ENCODE measurements around the gene CD2. TPM values are rescaled to one million over a fixed set of nuclear protein-coding genes. Genes with fewer than 3 reads are reported as not detected.

Gene CD2
- total RNA-seq, 4 donors from 2014 or later: 0.16 TPM; not detected in 3

DNA sequence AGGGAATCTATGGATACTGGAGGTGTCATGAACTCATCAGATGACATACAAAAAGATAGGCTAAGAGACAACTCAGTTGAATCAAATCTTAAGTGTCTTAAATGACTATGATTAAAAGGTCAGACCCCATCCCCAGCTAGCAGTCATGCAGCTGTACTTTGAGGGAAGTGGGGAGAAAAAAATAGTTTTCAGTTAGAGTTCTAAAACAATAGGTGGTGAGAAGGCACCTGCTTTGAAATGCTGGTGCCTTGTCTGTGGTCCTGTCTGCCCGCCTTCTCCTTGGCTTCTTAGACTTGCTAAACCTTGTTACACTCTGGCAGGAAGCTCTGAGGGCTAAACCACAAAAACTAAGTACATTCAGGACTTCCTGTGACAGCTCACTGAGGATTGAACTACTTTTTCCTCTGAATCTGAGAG lies 15.3 kb downstream of the CD2 start:
- no peak overlapping the region for H3K4me3 ChIP-seq
- ATAC-seq (no peak), DNase-seq (no peak)
- H3K27ac ChIP-seq: no peak overlapping the region
- H3K27me3 ChIP-seq: peaks cover 0 to 3% (median 0%) of the 10 kb centered on the region in 3 donors
- TF ChIP-seq, protein P1, sequence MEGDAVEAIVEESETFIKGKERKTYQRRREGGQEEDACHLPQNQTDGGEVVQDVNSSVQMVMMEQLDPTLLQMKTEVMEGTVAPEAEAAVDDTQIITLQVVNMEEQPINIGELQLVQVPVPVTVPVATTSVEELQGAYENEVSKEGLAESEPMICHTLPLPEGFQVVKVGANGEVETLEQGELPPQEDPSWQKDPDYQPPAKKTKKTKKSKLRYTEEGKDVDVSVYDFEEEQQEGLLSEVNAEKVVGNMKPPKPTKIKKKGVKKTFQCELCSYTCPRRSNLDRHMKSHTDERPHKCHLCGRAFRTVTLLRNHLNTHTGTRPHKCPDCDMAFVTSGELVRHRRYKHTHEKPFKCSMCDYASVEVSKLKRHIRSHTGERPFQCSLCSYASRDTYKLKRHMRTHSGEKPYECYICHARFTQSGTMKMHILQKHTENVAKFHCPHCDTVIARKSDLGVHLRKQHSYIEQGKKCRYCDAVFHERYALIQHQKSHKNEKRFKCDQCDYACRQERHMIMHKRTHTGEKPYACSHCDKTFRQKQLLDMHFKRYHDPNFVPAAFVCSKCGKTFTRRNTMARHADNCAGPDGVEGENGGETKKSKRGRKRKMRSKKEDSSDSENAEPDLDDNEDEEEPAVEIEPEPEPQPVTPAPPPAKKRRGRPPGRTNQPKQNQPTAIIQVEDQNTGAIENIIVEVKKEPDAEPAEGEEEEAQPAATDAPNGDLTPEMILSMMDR (IDR thresholded peaks at IDR 0.05 in 4 of 5, conservative IDR thresholded peaks at IDR 0.05 in 1 of 5): no peak
- TF ChIP-seq POLR2A (IDR thresholded peaks at IDR 0.05): no peak
- in situ Hi-C loops (cut with MboI; ENCODE audit: low sequenced_read_pairs in 4 of 4): no loop called here
- no peaks in the 10 kb centered on the region for H3K4me1 ChIP-seq
- intact Hi-C loops (cut with DNase I; ENCODE audit: low total_unique reads): no loop called here
- no peaks in the 10 kb centered on the region for H3K36me3 ChIP-seq
- no peaks in the 10 kb centered on the region for H3K9me3 ChIP-seq

DNA sequence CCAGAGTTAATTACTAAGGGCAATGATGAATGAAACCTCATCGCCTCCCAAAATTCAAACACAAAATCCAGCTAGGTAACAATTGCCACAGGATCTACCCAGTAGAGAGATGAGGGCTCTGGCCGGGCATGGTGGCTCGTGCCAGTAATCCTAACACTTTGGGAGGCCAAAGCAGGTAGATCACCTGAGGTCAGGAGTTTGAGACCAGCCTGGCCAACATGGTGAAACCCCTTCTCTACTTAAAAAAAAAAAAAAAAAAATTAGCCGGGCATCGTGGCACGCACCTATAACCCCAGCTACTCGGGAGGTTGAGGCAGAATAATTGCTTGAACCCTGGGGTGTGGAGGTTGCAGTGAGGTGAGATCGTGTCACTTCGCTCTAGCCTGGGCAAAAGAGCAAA lies 15.8 kb downstream of the CD2 start:
- TF ChIP-seq, protein P1 (IDR thresholded peaks at IDR 0.05 in 4 of 5, conservative IDR thresholded peaks at IDR 0.05 in 1 of 5): no peak
- no peak for TF ChIP-seq POLR2A (IDR thresholded peaks at IDR 0.05)
- Histone ChIP-seq H3K36me3 (no peaks in the 10 kb centered on the region), H3K9me3 (no peaks in the 10 kb centered on the region), H3K4me1 (no peaks in the 10 kb centered on the region), H3K27me3 (peaks cover 0 to 3% (median 0%) of the 10 kb centered on the region in 3 donors), H3K4me3 (no peak overlapping the region), H3K27ac (no peak overlapping the region)
- no peak for DNase-seq
- in situ Hi-C loops (cut with MboI; ENCODE audit: low sequenced_read_pairs in 4 of 4) (no loop called here), intact Hi-C loops (cut with DNase I; ENCODE audit: low total_unique reads) (no loop called here)
- ATAC-seq: no peak

DNA sequence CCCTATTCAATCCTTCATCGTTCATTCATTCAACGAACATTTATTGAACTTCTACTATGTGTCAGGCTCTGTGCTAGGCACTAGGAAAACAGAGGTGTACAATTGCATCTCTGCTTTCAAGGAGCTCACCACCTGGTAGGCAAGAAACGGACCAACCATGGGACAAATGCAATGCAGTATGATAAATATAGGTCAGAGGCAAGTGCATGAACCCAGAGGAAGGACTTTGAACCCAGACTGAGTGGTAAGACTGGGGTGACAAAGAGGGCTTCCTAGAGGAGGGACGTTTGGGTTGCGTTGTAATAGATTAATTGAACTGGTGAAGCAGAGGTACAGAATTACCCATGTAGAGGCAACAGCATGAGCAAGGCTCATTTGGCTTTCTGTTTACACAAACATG lies 16.4 kb downstream of the CD2 start:
- intact Hi-C loops (cut with DNase I; ENCODE audit: low total_unique reads): no loop called here

DNA sequence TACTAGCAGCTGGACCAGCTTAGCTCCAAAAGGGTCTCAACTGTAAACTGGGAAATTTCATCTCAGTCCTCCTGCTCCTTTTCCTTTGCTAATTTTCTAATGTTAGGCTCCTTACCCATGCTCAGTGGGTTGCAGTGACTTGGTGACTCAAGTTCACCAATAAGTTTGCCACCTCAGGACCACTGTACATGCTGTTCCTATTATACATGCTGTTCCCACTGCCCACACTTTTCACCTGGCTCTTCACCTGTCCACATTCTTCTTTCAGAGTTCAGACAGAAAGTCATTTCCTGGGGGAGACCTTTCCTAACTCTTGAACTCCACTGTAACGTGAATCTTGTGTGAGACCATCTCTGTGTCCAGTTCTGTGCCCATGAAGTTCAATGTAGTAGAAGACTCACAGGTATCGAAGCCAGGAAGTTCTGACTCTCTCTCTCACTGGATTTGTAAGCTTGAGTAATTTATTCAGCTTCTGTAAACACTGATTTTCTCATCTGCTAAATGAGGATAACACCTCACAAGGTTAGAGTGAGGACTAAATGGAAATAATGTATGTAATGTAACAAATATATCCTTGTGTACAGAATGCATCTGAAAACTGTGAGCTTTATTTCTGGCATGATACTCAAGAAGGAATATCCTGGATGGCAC lies 17.9 kb downstream of the CD2 start:
- intact Hi-C loops (cut with DNase I; ENCODE audit: low total_unique reads): no loop called here

More for the DNA sequence above, 16.4 kb downstream of the CD2 start:
- no peaks in the 10 kb centered on the region for H3K9me3 ChIP-seq
- in situ Hi-C loops (cut with MboI; ENCODE audit: low sequenced_read_pairs in 4 of 4): no loop called here
- no peak overlapping the region for H3K27ac ChIP-seq
- H3K4me3 ChIP-seq: no peak overlapping the region
- TF ChIP-seq POLR2A (IDR thresholded peaks at IDR 0.05): no peak
- DNase-seq: no peak
- H3K4me1 ChIP-seq: no peaks in the 10 kb centered on the region
- H3K27me3 ChIP-seq: peaks cover 0 to 3% (median 0%) of the 10 kb centered on the region in 3 donors
- H3K36me3 ChIP-seq: no peaks in the 10 kb centered on the region
- no peak for ATAC-seq

DNA sequence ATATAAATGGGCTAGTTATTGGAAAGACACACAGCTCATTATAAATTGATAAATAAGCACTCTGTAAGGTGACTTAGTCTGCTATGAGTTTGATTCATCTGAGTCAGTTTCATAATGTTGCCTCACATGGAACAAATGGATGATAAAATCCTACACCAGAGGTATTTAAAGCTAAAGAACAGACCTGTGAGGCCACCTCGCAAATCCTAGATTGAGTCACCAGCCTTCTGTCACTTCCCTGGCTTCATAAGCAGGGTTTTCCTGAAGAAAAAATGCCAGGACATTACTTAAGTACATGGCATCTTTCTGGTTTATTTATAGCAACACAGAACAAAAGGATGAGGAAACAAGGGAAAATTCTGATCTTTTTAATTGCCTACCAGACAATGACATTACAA lies 18.4 kb downstream of the CD2 start:
- no peak overlapping the region for H3K4me3 ChIP-seq
- H3K9me3 ChIP-seq: no peaks in the 10 kb centered on the region
- TF ChIP-seq, protein P1 (IDR thresholded peaks at IDR 0.05 in 4 of 5, conservative IDR thresholded peaks at IDR 0.05 in 1 of 5): no peak
- no peak for TF ChIP-seq POLR2A (IDR thresholded peaks at IDR 0.05)
- H3K36me3 ChIP-seq: no peaks in the 10 kb centered on the region
- H3K27me3 ChIP-seq: peaks cover 0 to 3% (median 0%) of the 10 kb centered on the region in 3 donors
- H3K27ac ChIP-seq: no peak overlapping the region
- in situ Hi-C loops (cut with MboI; ENCODE audit: low sequenced_read_pairs in 4 of 4): no loop called here
- no peaks in the 10 kb centered on the region for H3K4me1 ChIP-seq
- no peak for DNase-seq
- intact Hi-C loops (cut with DNase I; ENCODE audit: low total_unique reads): no loop called here
- ATAC-seq: no peak

More for the DNA sequence above, 17.9 kb downstream of the CD2 start:
- no peaks in the 10 kb centered on the region for H3K36me3 ChIP-seq
- ATAC-seq (no peak), DNase-seq (no peak)
- no peaks in the 10 kb centered on the region for H3K9me3 ChIP-seq
- peaks cover 0 to 3% (median 0%) of the 10 kb centered on the region in 3 donors for H3K27me3 ChIP-seq
- no peak overlapping the region for H3K27ac ChIP-seq
- no peak overlapping the region for H3K4me3 ChIP-seq
- no peaks in the 10 kb centered on the region for H3K4me1 ChIP-seq
- TF ChIP-seq, protein P1 (IDR thresholded peaks at IDR 0.05 in 4 of 5, conservative IDR thresholded peaks at IDR 0.05 in 1 of 5): no peak
- TF ChIP-seq POLR2A (IDR thresholded peaks at IDR 0.05): no peak
- in situ Hi-C loops (cut with MboI; ENCODE audit: low sequenced_read_pairs in 4 of 4): no loop called here
